Stimulated activated CD4-positive, alpha-beta T cell treated with anti-CD3 and anti-CD28 coated beads, Interleukin-2, amount 100 ng/mL, for 24 hours (primary cell): ENCODE measurements around the gene ESYT1.

Experiments used
- DNase-seq, 2 donors: peaks; one replicate each; pipeline ENCODE4 v3.0.0-alpha.2; 2020

Gene ESYT1

GRCh38 chr12:56157201-56158028, 29.3 kb downstream of the ESYT1 start:
- peak; percentile 60 to 66 for DNase-seq

- peak; percentile 89 to 92 for DNase-seq
Measured at GRCh38 chr12:56158029-56158925, 30.2 kb downstream of the ESYT1 start, which contains the start of gene MYL6. MYL6 (plus strand) TSS chr12:56158359; CDS start chr12:56158402, 43 bp downstream.

GRCh38 chr12:56158926-56159461, 30.9 kb downstream of the ESYT1 start:
- DNase-seq: peak in 1 of 2 donors; percentile 48

- DNase-seq: no peak
Measured at GRCh38 chr12:56159482-56160192, 31.6 kb downstream of the ESYT1 start.

GRCh38 chr12:56160193-56160763, 32.2 kb downstream of the ESYT1 start:
- peak; percentile 54 to 67 for DNase-seq

- no peak for DNase-seq
Measured at GRCh38 chr12:56160894-56161689, 33.0 kb downstream of the ESYT1 start.

GRCh38 chr12:56161690-56162351, 33.8 kb downstream of the ESYT1 start:
- DNase-seq: no peak

- no peak for DNase-seq
Measured at GRCh38 chr12:56162468-56163290, 34.6 kb downstream of the ESYT1 start.

- DNase-seq: no peak
Measured at GRCh38 chr12:56163533-56164344, 35.7 kb downstream of the ESYT1 start.

- DNase-seq: no peak
Measured at GRCh38 chr12:56164345-56164729, 36.3 kb downstream of the ESYT1 start.

- no peak for DNase-seq
Measured at GRCh38 chr12:56165369-56165768, 37.3 kb downstream of the ESYT1 start.

GRCh38 chr12:56169229-56169759, 41.2 kb downstream of the ESYT1 start:
- no peak for DNase-seq

GRCh38 chr12:56172839-56173238, 44.8 kb downstream of the ESYT1 start:
- DNase-seq: no peak

GRCh38 chr12:56178347-56178746, 50.3 kb downstream of the ESYT1 start:
- no peak for DNase-seq

- no peak for DNase-seq
Measured at GRCh38 chr12:56186957-56187356, 58.9 kb downstream of the ESYT1 start.

- no peak for DNase-seq
Measured at GRCh38 chr12:56188131-56188777, 60.2 kb downstream of the ESYT1 start.

GRCh38 chr12:56188778-56189098, 60.7 kb downstream of the ESYT1 start:
- no peak for DNase-seq
